GM18861 (cell line): ENCODE measurements around the gene TFDP2.
"Not testable (repeated sequence)": the region's sequence is repeated elsewhere in the genome, so short reads cannot be mapped to it uniquely, and the experiment has no call there.

ENCODE experiments used
- ATAC-seq: cut with Tn5 transposase; IDR thresholded peaks from one replicate; pipeline ENCODE4 v1.9.1; 2021; ENCODE audit not compliant: unreplicated experiment

TFDP2 gene

GRCh38 chr3:142027300-142027699, 122.0 kb downstream of the TFDP2 start:
- no peak for ATAC-seq

- no peak for ATAC-seq
Observed at GRCh38 chr3:142026333-142026732, 123.0 kb downstream of the TFDP2 start.

GRCh38 chr3:142022381-142022780, 127.0 kb downstream of the TFDP2 start:
- peak; percentile 76 for ATAC-seq

- ATAC-seq = no peak
Observed at GRCh38 chr3:142021127-142021526, 128.2 kb downstream of the TFDP2 start.

- peak; percentile 83 for ATAC-seq
Observed at GRCh38 chr3:142019794-142020320, 129.5 kb downstream of the TFDP2 start.

GRCh38 chr3:142013993-142014392, 135.4 kb downstream of the TFDP2 start:
- ATAC-seq = no peak

GRCh38 chr3:142013326-142013980, 135.9 kb downstream of the TFDP2 start:
- no peak for ATAC-seq

- no peak for ATAC-seq
Observed at GRCh38 chr3:142009029-142009428, 140.3 kb downstream of the TFDP2 start.

- ATAC-seq = no peak
Observed at GRCh38 chr3:142007710-142008399, 141.5 kb downstream of the TFDP2 start.

GRCh38 chr3:142004957-142005356, 144.4 kb downstream of the TFDP2 start:
- ATAC-seq = not testable (repeated sequence)

- no peak for ATAC-seq
Observed at GRCh38 chr3:142004025-142004424, 145.3 kb downstream of the TFDP2 start.

GRCh38 chr3:142003291-142003690, 146.1 kb downstream of the TFDP2 start:
- no peak for ATAC-seq

- no peak for ATAC-seq
Observed at GRCh38 chr3:142000325-142000870, 148.9 kb downstream of the TFDP2 start.

GRCh38 chr3:141998669-141999290, 150.6 kb downstream of the TFDP2 start:
- no peak for ATAC-seq

GRCh38 chr3:141996437-141996836, 152.9 kb downstream of the TFDP2 start:
- ATAC-seq = peak; percentile 76

- ATAC-seq = no peak
Observed at GRCh38 chr3:141994856-141995255, 154.5 kb downstream of the TFDP2 start.

GRCh38 chr3:141992512-141992911, 156.8 kb downstream of the TFDP2 start:
- ATAC-seq = peak; percentile 35

- no peak for ATAC-seq
Observed at GRCh38 chr3:141986548-141987107, 162.7 kb downstream of the TFDP2 start.

GRCh38 chr3:141981084-141981483, 168.3 kb downstream of the TFDP2 start:
- ATAC-seq = no peak

- no peak for ATAC-seq
Observed at GRCh38 chr3:141979050-141979671, 170.2 kb downstream of the TFDP2 start.

- not testable (repeated sequence) for ATAC-seq
Observed at GRCh38 chr3:141974777-141975176, 174.6 kb downstream of the TFDP2 start.
